HEK293 (cell line): ENCODE measurements around the gene ZBTB20.

Experiments used
- CTCF ChIA-PET: fragments of 350-600 bp; formaldehyde crosslinking; extraction: SDS; loops from one replicate; lab custom pipeline; 2021; ENCODE audit warnings: antibody characterized with exemption; lab: Yijun Ruan, JAX
- POLR2A ChIA-PET: fragments of 300-600 bp; formaldehyde crosslinking; extraction: SDS; loops from one replicate; lab custom pipeline; 2020; ENCODE audit warnings: antibody characterized with exemption, inconsistent platforms; lab: Yijun Ruan, JAX
- H3K27ac ChIP-seq: fragments of 200-500 bp; sonication (Bioruptor generic); 2 replicates; pipeline ENCODE4 v1.5.1; 2014; ENCODE audit warnings: low read depth, low read length, control low read depth, inconsistent platforms; ENCODE audit errors: extremely low read depth
- H3K36me3 ChIP-seq, 2 experiments: fragments of 200-500 bp in 1 of 2; sonication (Bioruptor generic) in 1 of 2; 1 replicate in 1 of 2; 2 replicates in 1 of 2; pipeline ENCODE4 v1.5.1; 2014 to 2017; ENCODE audit warnings: inconsistent platforms in 2 of 2, low read length in 2 of 2; ENCODE audit not compliant: control insufficient read depth in 2 of 2, insufficient read depth in 1 of 2
- H3K4me1 ChIP-seq: fragments of 200-500 bp; sonication (Bioruptor generic); 2 replicates; pipeline ENCODE4 v1.5.1; 2014; ENCODE audit warnings: mild to moderate bottlenecking, low read length, inconsistent platforms; ENCODE audit not compliant: control insufficient read depth, insufficient read depth
- H3K4me3 ChIP-seq: 2 replicates; pipeline ENCODE4 v1.5.1; 2011; ENCODE audit warnings: low read depth, mild to moderate bottlenecking, control low read depth, low read length, moderate library complexity
- H3K9me3 ChIP-seq: fragments of 200-500 bp; sonication (Bioruptor generic); 2 replicates; pipeline ENCODE4 v1.5.1; 2014; ENCODE audit warnings: low read depth, low read length, inconsistent platforms; ENCODE audit not compliant: control insufficient read depth, insufficient read depth
- HOXC10 ChIP-seq: sonication (generic); formaldehyde crosslinking; IDR thresholded peaks from 2 replicates; pipeline ENCODE4 v1.8.1; 2023; ENCODE audit warnings: mild to moderate bottlenecking, missing genetic modification reagents
- OSR2 ChIP-seq: fragments of 450-650 bp; formaldehyde crosslinking; IDR thresholded peaks from 2 replicates; pipeline ENCODE4 v1.5.1; 2016; ENCODE audit warnings: missing biosample characterization, missing genetic modification characterization
- REPIN1 ChIP-seq: fragments of 450-650 bp; formaldehyde crosslinking; IDR thresholded peaks from 2 replicates; pipeline ENCODE4 v1.5.1; 2017; ENCODE audit warnings: missing biosample characterization, missing genetic modification characterization, low read depth
- SCRT1 ChIP-seq: fragments of 450-650 bp; formaldehyde crosslinking; IDR thresholded peaks from 2 replicates; pipeline ENCODE4 v1.5.1; 2016; ENCODE audit warnings: missing biosample characterization, missing genetic modification characterization, borderline replicate concordance
- SCRT2 ChIP-seq: fragments of 450-650 bp; formaldehyde crosslinking; IDR thresholded peaks from 2 replicates; pipeline ENCODE4 v1.5.1; 2016; ENCODE audit warnings: missing biosample characterization, missing genetic modification characterization
- ZBTB49 ChIP-seq: fragments of 450-650 bp; formaldehyde crosslinking; IDR thresholded peaks from 2 replicates; pipeline ENCODE4 v1.5.1; 2016; ENCODE audit warnings: missing biosample characterization, missing genetic modification characterization, low read depth
- ZEB2 ChIP-seq: fragments of 450-650 bp; formaldehyde crosslinking; IDR thresholded peaks from 2 replicates; pipeline ENCODE4 v1.5.1; 2016; ENCODE audit warnings: missing biosample characterization, missing genetic modification characterization
- ZNF121 ChIP-seq: fragments of 450-650 bp; formaldehyde crosslinking; IDR thresholded peaks from 2 replicates; pipeline ENCODE4 v1.5.1; 2016; ENCODE audit warnings: missing biosample characterization, missing genetic modification characterization
- ZNF138 ChIP-seq: fragments of 450-650 bp; formaldehyde crosslinking; IDR thresholded peaks from 2 replicates; pipeline ENCODE4 v1.5.1; 2016; ENCODE audit warnings: missing biosample characterization, missing genetic modification characterization, borderline replicate concordance
- ZNF148 ChIP-seq: fragments of 450-650 bp; formaldehyde crosslinking; IDR thresholded peaks from 2 replicates; pipeline ENCODE4 v1.5.0; 2017; ENCODE audit warnings: missing biosample characterization, missing genetic modification characterization, borderline replicate concordance
- ZNF2 ChIP-seq: fragments of 450-650 bp; formaldehyde crosslinking; IDR thresholded peaks from 2 replicates; pipeline ENCODE4 v1.5.1; 2016; ENCODE audit warnings: missing biosample characterization, missing genetic modification characterization
- ZNF266 ChIP-seq: fragments of 450-650 bp; formaldehyde crosslinking; IDR thresholded peaks from 2 replicates; pipeline ENCODE4 v1.5.1; 2016; ENCODE audit warnings: missing biosample characterization, missing genetic modification characterization, low read depth
- ZNF37A ChIP-seq: fragments of 450-650 bp; IDR thresholded peaks from 2 replicates; pipeline ENCODE4 v1.5.1; 2018; ENCODE audit warnings: missing biosample characterization, missing genetic modification characterization
- ZNF423 ChIP-seq: fragments of 450-650 bp; formaldehyde crosslinking; IDR thresholded peaks from 2 replicates; pipeline ENCODE4 v1.5.1; 2016; ENCODE audit warnings: missing biosample characterization, missing genetic modification characterization
- ZNF530 ChIP-seq: fragments of 450-650 bp; formaldehyde crosslinking; IDR thresholded peaks from 2 replicates; pipeline ENCODE4 v1.5.1; 2016; ENCODE audit warnings: low read depth, missing biosample characterization, missing genetic modification characterization
- ZNF624 ChIP-seq: fragments of 450-650 bp; formaldehyde crosslinking; IDR thresholded peaks from 2 replicates; pipeline ENCODE4 v1.5.1; 2017; ENCODE audit warnings: missing biosample characterization, missing genetic modification characterization
- ZNF791 ChIP-seq: fragments of 450-650 bp; formaldehyde crosslinking; IDR thresholded peaks from 2 replicates; pipeline ENCODE4 v1.5.1; 2016; ENCODE audit warnings: missing biosample characterization, missing genetic modification characterization
- ZNF830 ChIP-seq: fragments of 450-650 bp; IDR thresholded peaks from 2 replicates; pipeline ENCODE4 v1.5.0; 2018; ENCODE audit warnings: missing biosample characterization, missing genetic modification characterization, low read depth, mild to moderate bottlenecking, moderate library complexity

ZBTB20 gene

GRCh38 chr3:114584734-114585371, 562.2 kb downstream of the ZBTB20 start:
- CTCF ChIA-PET = no interaction called here
- H3K4me3 ChIP-seq = no peak overlapping the region

DNA sequence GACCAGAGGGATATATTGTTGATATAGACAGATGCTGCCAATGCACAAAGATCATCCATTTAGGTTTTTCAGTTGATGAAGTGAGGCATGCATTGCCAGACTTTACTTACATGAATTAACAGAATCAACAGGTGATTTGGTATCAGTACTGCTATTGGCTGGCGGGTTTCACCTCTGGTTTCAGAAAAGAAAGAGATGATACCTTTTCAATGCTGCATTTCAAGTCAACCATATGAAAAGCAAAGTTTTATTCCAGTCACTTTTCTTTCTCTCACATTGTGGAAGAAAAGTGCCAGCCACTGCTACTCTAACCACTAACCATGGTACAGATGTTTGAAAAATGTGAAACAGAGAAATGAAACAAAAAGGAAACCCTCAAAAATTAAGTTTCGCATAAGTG, 564.2 kb downstream of the ZBTB20 start:
- H3K27ac ChIP-seq = no peak overlapping the region
- H3K36me3 ChIP-seq = no peaks in the 10 kb centered on the region
- no peaks in the 10 kb centered on the region for H3K9me3 ChIP-seq
- H3K4me3 ChIP-seq = no peak overlapping the region
- CTCF ChIA-PET = no interaction called here
- no peak for TF ChIP-seq ZNF266 (tag by site-specific recombination)
- peak; percentile 50; the same call in 1 of the 2 replicates for TF ChIP-seq SCRT2 (tag by site-specific recombination)
- no peak for TF ChIP-seq REPIN1
- TF ChIP-seq HOXC10 (CRISPR knock-in tag) = no peak
- TF ChIP-seq ZNF37A (tag by site-specific recombination) = no peak
- TF ChIP-seq ZEB2 (tag by site-specific recombination) = no peak
- H3K4me1 ChIP-seq = no peaks in the 10 kb centered on the region
- POLR2A ChIA-PET = no interaction called here

More at GRCh38 chr3:114584734-114585371, 562.2 kb downstream of the ZBTB20 start:
- Histone ChIP-seq H3K36me3 (no peaks in the 10 kb centered on the region), H3K9me3 (no peaks in the 10 kb centered on the region), H3K27ac (no peak overlapping the region), H3K4me1 (no peaks in the 10 kb centered on the region)
- POLR2A ChIA-PET = no interaction called here
- TF ChIP-seq OSR2 (tag by site-specific recombination) = no peak
- TF ChIP-seq ZNF423 (tag by site-specific recombination) = no peak
- TF ChIP-seq ZNF624 (tag by site-specific recombination) = no peak
- TF ChIP-seq ZNF121 (tag by site-specific recombination) = no peak
- TF ChIP-seq ZNF138 = no peak
- no peak for TF ChIP-seq ZBTB49 (tag by site-specific recombination)
- no peak for TF ChIP-seq SCRT1 (tag by site-specific recombination)
- TF ChIP-seq ZNF2 (tag by site-specific recombination) = no peak
- TF ChIP-seq ZNF791 (tag by site-specific recombination) = no peak
- no peak for TF ChIP-seq ZNF830
- TF ChIP-seq ZNF148 (tag by site-specific recombination) = no peak
- no peak for TF ChIP-seq ZNF530 (tag by site-specific recombination)
